K562 (cell line): ENCODE data around the gene DDAH1. TPM values are rescaled to one million over a fixed set of nuclear protein-coding genes. Genes with fewer than 3 reads are reported as not detected.

Experiments
- CBFA2T2 ChIP-seq: fragments of 450-650 bp; conservative IDR thresholded peaks from 2 replicates; pipeline ENCODE4 v1.6.1; 2017; ENCODE audit warnings: mild to moderate bottlenecking
- CCNT2 ChIP-seq: IDR thresholded peaks from 2 replicates; pipeline ENCODE4 v1.6.1; 2011; ENCODE audit warnings: borderline replicate concordance, low read depth, mild to moderate bottlenecking, moderate library complexity, mixed read lengths, low read length; ENCODE audit not compliant: insufficient read length; ENCODE audit errors: extremely low read depth
- GATAD2A ChIP-seq: fragments of 450-650 bp; IDR thresholded peaks from 2 replicates; pipeline ENCODE4 v1.6.1; 2017
- HDAC8 ChIP-seq: fragments of 450-650 bp; IDR thresholded peaks from 2 replicates; pipeline ENCODE4 v1.6.1; 2016; ENCODE audit warnings: mild to moderate bottlenecking, missing genetic modification characterization, moderate library complexity, missing compliant biosample characterization
- MAFG ChIP-seq: fragments of 450-650 bp; conservative IDR thresholded peaks from 2 replicates; pipeline ENCODE4 v1.6.1; 2016; ENCODE audit warnings: missing genetic modification characterization, missing compliant biosample characterization
- RBM14 ChIP-seq: fragments of 200-400 bp; formaldehyde crosslinking; IDR thresholded peaks from 2 replicates; pipeline ENCODE4 v1.6.1; 2018; ENCODE audit warnings: low read depth, mild to moderate bottlenecking, low read length, moderate library complexity, borderline replicate concordance; ENCODE audit not compliant: insufficient read depth
- RBM15 ChIP-seq: fragments of 200-400 bp; formaldehyde crosslinking; IDR thresholded peaks from 2 replicates; pipeline ENCODE4 v1.6.1; 2018; ENCODE audit warnings: mild to moderate bottlenecking, low read length, moderate library complexity; ENCODE audit not compliant: insufficient read depth
- ZNF766 ChIP-seq: fragments of 200-800 bp; sonication (Bioruptor generic); conservative IDR thresholded peaks from 2 replicates; pipeline ENCODE4 v1.6.1; 2016; ENCODE audit warnings: missing genetic modification characterization, missing compliant biosample characterization
- polyA plus RNA-seq, 8 experiments: library from polyadenylated mRNA; depleted of rRNA in 4 of 8; stranded (reverse) in 5 of 8; unstranded in 3 of 8; fragments of >200 nt; fragmentation: Nextera tagmentation in 2 of 8; fragmentation: Illumina TruSeq in 1 of 8; extraction: Ambion mirVana in 2 of 8; extraction: Trizol in 1 of 8; gene quantifications; 2 replicates each; pipeline versions ENCODE4 v1.2.1 to v1.2.3, GENCODE V29; 2011 to 2014; ENCODE audit warnings: inconsistent platforms in 1 of 8, missing spikeins in 1 of 8
- total RNA-seq, 7 experiments: library from RNA; depleted of rRNA in 6 of 7; stranded (reverse); fragments of >200 nt in 6 of 7; fragmentation: Illumina TruSeq in 2 of 7; extraction: Trizol in 2 of 7; gene quantifications; 2 replicates each; pipeline versions ENCODE4 v1.2.1 to v1.2.3, GENCODE V29; 2011 to 2021; ENCODE audit warnings: low replicate concordance in 1 of 7
- TF ChIP-seq, protein P1 (sequence below): fragments of 200-600 bp; sonication (generic); IDR thresholded peaks from one replicate; pipeline ENCODE4 v1.6.1; 2012; ENCODE audit warnings: mild to moderate bottlenecking, low read depth, low read length, inconsistent platforms
- TF ChIP-seq, protein P2 (sequence below): fragments of 450-650 bp; IDR thresholded peaks from 2 replicates; pipeline ENCODE4 v1.7.0; 2016; ENCODE audit warnings: borderline replicate concordance
- TF ChIP-seq, protein P3 (sequence below): sonication (generic); formaldehyde crosslinking; IDR thresholded peaks from 2 replicates; pipeline ENCODE4 v1.8.1; 2023; ENCODE audit warnings: mild to moderate bottlenecking, missing genetic modification reagents
- TF ChIP-seq, protein P4 (sequence below): fragments of 250-450 bp; sonication (Bioruptor Pico); IDR thresholded peaks from 2 replicates; pipeline ENCODE4 v1.6.1; 2021; ENCODE audit warnings: mild to moderate bottlenecking

The DDAH1 gene
- total and polyA plus RNA-seq, 9 of the 15 experiments (the other 6 are each of a cell fraction or from before 2014, with no cell fraction given): 0.04 to 0.24 (median 0.10) TPM

DNA sequence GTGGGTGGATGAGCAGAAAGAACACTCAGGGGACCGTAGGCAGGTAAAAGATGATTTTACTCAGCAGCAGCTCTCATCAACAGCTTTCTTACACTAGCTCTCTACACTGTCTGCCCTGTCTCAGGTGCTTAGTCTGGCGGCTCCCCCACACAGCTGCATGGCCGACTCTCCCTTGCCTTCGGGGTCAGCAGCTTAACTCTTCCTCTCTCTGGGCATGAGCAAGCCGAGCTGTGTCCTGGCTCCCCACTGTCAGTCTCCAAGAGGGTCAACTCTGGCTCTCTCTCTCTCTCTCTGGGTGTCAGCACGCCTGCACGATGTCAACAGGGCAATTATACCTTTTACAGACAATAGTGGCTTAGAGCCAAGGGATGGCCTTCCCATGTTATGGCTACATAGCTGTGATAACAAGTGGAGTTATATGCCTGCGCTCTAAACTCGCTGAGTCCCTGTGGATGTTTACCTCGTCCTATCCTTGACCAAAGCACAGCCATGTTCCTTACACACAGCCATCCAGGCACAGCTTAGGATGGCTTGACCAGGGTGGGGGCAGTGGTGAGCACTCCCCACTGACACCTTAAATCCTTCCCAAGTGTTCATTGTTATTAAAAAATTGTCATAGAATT is 185.4 kb downstream of the DDAH1 start (continued):
- TF ChIP-seq CCNT2 (no peak), RBM15 (no peak), GATAD2A (no peak), ZNF766 (CRISPR knock-in tag) (peak; percentile 73; the same call in 1 of the 2 replicates), RBM14 (no peak), CBFA2T2 (no peak), MAFG (tag) (no peak), HDAC8 (tag) (peak; percentile 69; the same call in 1 of the 2 replicates)
- TF ChIP-seq, protein P1, sequence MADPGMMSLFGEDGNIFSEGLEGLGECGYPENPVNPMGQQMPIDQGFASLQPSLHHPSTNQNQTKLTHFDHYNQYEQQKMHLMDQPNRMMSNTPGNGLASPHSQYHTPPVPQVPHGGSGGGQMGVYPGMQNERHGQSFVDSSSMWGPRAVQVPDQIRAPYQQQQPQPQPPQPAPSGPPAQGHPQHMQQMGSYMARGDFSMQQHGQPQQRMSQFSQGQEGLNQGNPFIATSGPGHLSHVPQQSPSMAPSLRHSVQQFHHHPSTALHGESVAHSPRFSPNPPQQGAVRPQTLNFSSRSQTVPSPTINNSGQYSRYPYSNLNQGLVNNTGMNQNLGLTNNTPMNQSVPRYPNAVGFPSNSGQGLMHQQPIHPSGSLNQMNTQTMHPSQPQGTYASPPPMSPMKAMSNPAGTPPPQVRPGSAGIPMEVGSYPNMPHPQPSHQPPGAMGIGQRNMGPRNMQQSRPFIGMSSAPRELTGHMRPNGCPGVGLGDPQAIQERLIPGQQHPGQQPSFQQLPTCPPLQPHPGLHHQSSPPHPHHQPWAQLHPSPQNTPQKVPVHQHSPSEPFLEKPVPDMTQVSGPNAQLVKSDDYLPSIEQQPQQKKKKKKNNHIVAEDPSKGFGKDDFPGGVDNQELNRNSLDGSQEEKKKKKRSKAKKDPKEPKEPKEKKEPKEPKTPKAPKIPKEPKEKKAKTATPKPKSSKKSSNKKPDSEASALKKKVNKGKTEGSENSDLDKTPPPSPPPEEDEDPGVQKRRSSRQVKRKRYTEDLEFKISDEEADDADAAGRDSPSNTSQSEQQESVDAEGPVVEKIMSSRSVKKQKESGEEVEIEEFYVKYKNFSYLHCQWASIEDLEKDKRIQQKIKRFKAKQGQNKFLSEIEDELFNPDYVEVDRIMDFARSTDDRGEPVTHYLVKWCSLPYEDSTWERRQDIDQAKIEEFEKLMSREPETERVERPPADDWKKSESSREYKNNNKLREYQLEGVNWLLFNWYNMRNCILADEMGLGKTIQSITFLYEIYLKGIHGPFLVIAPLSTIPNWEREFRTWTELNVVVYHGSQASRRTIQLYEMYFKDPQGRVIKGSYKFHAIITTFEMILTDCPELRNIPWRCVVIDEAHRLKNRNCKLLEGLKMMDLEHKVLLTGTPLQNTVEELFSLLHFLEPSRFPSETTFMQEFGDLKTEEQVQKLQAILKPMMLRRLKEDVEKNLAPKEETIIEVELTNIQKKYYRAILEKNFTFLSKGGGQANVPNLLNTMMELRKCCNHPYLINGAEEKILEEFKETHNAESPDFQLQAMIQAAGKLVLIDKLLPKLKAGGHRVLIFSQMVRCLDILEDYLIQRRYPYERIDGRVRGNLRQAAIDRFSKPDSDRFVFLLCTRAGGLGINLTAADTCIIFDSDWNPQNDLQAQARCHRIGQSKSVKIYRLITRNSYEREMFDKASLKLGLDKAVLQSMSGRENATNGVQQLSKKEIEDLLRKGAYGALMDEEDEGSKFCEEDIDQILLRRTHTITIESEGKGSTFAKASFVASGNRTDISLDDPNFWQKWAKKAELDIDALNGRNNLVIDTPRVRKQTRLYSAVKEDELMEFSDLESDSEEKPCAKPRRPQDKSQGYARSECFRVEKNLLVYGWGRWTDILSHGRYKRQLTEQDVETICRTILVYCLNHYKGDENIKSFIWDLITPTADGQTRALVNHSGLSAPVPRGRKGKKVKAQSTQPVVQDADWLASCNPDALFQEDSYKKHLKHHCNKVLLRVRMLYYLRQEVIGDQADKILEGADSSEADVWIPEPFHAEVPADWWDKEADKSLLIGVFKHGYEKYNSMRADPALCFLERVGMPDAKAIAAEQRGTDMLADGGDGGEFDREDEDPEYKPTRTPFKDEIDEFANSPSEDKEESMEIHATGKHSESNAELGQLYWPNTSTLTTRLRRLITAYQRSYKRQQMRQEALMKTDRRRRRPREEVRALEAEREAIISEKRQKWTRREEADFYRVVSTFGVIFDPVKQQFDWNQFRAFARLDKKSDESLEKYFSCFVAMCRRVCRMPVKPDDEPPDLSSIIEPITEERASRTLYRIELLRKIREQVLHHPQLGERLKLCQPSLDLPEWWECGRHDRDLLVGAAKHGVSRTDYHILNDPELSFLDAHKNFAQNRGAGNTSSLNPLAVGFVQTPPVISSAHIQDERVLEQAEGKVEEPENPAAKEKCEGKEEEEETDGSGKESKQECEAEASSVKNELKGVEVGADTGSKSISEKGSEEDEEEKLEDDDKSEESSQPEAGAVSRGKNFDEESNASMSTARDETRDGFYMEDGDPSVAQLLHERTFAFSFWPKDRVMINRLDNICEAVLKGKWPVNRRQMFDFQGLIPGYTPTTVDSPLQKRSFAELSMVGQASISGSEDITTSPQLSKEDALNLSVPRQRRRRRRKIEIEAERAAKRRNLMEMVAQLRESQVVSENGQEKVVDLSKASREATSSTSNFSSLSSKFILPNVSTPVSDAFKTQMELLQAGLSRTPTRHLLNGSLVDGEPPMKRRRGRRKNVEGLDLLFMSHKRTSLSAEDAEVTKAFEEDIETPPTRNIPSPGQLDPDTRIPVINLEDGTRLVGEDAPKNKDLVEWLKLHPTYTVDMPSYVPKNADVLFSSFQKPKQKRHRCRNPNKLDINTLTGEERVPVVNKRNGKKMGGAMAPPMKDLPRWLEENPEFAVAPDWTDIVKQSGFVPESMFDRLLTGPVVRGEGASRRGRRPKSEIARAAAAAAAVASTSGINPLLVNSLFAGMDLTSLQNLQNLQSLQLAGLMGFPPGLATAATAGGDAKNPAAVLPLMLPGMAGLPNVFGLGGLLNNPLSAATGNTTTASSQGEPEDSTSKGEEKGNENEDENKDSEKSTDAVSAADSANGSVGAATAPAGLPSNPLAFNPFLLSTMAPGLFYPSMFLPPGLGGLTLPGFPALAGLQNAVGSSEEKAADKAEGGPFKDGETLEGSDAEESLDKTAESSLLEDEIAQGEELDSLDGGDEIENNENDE: no peak
- TF ChIP-seq, protein P2, sequence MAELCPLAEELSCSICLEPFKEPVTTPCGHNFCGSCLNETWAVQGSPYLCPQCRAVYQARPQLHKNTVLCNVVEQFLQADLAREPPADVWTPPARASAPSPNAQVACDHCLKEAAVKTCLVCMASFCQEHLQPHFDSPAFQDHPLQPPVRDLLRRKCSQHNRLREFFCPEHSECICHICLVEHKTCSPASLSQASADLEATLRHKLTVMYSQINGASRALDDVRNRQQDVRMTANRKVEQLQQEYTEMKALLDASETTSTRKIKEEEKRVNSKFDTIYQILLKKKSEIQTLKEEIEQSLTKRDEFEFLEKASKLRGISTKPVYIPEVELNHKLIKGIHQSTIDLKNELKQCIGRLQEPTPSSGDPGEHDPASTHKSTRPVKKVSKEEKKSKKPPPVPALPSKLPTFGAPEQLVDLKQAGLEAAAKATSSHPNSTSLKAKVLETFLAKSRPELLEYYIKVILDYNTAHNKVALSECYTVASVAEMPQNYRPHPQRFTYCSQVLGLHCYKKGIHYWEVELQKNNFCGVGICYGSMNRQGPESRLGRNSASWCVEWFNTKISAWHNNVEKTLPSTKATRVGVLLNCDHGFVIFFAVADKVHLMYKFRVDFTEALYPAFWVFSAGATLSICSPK: no peak
- TF ChIP-seq, protein P3, sequence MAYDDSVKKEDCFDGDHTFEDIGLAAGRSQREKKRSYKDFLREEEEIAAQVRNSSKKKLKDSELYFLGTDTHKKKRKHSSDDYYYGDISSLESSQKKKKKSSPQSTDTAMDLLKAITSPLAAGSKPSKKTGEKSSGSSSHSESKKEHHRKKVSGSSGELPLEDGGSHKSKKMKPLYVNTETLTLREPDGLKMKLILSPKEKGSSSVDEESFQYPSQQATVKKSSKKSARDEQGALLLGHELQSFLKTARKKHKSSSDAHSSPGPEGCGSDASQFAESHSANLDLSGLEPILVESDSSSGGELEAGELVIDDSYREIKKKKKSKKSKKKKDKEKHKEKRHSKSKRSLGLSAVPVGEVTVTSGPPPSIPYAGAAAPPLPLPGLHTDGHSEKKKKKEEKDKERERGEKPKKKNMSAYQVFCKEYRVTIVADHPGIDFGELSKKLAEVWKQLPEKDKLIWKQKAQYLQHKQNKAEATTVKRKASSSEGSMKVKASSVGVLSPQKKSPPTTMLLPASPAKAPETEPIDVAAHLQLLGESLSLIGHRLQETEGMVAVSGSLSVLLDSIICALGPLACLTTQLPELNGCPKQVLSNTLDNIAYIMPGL (CRISPR knock-in tag): no peak
- TF ChIP-seq, protein P4, sequence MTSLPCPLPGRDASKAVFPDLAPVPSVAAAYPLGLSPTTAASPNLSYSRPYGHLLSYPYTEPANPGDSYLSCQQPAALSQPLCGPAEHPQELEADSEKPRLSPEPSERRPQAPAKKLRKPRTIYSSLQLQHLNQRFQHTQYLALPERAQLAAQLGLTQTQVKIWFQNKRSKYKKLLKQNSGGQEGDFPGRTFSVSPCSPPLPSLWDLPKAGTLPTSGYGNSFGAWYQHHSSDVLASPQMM (CRISPR knock-in tag): no peak
